ENCODE measurements around the gene RIMS4. TPM values are rescaled to one million over a fixed set of nuclear protein-coding genes. Genes with fewer than 3 reads are reported as not detected.
A peak's percentile ranks its signal among the peaks of the same experiment; 100 is the strongest.
"Not testable (repeated sequence)": the region's sequence is repeated elsewhere in the genome, so short reads cannot be mapped to it uniquely, and the experiment has no call there.

The RIMS4 gene
- total RNA-seq, 1 donor from 2014 or later, result 0.05 TPM

- DNase-seq (ENCODE audit: low read depth), result no peak
Observed at GRCh38 chr20:44795836-44796235, 14.5 kb downstream of the RIMS4 start.

DNA sequence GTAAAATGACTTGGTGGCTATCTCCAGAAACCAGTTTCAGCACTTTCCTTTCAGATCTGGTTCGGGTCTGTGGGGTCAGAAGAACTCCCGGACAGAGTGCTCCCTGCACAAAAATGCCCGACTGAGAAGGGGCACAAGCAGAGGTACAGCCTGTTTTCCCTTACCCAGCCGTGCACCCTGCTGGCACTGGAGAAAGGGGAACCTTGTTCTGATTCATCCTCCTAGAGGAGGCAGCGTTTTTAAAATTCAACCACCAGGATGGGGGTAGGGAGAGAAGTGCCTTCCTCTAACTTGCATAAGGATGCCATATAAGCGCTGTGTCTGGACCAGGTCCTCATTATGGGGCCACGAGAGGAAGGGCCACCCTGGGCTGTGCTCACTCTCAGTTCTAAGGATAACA, 17.6 kb downstream of the RIMS4 start:
- no peak for DNase-seq (ENCODE audit: low read depth)

GRCh38 chr20:44790638-44791393, 19.5 kb downstream of the RIMS4 start:
- no peak for DNase-seq (ENCODE audit: low read depth)

DNA sequence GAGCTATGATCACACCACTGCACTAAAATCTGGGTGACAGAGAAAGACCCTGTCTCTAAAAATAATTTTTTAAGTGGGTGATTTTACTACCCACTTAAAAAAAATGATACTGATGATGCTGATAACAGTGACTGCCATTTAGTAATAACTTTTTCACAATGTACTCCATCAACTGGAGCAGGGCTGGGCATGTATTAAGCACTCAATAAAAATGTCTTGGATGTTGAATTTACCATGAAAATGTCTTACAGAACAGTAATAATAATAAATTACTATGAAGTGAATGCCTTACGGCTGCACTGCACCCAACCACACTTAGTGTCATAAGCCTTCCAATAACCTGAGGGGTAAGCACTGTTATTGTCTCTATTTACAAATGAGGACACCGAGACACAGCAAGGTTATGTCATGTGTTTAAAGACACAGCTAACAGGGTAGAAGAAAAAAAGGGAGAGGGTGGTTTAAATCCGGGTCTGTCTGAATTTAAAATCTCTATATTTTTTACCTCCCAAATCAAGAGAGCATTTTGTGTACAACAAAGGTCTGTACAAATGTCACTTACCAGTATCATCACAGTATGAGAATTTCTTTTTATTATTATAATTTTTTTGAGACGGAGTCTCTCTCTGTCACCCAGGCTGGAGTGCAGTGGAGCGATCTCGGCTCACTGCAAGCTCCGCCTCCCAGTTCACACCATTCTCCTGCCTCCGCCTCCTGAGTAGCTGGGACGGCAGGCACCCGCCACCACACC, 21.5 kb downstream of the RIMS4 start:
- no peak for DNase-seq (ENCODE audit: low read depth)

GRCh38 chr20:44787299-44787698, 23.0 kb downstream of the RIMS4 start:
- no peak for DNase-seq (ENCODE audit: low read depth)

DNA sequence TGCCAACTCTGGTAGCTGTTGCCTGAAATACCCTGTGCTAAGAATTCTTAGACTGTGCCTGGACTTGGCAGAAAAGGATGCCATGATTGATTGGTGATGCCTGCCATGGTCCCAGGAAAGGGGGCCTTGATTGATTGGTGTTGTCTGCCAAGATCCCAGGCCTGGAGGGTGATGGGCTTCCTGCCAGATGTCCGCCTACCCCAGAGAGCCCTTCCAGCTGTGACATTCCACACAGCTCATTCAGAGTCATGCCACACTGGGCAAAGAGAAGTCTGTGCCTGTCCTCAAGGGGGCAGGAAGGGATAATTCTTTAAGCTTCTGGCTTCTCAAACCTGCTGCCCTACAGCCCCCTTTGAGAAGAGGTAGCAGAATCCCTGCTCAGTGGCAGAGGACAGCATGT, 24.6 kb downstream of the RIMS4 start:
- DNase-seq (ENCODE audit: low read depth), result no peak

DNA sequence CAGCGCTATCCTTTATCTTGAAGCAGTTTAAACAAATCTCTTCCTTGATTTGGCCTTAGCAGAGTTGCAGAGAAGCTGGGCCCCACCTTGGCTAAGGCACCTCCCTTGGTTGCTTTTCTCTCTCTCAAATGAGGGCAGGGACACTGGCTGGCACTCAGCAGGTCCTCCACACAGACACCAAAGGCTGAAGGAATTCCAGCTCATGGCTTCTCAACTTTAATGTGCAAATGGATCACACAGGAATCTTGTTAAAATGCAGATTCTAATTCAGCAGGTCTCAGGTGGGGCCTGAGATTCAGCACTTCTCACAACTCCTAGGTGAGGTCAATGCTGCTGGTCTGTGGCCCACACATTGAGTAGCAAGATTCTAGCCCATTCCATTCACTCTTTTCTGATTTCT, 25.7 kb downstream of the RIMS4 start:
- no peak for DNase-seq (ENCODE audit: low read depth)

GRCh38 chr20:44781791-44782190, 28.6 kb downstream of the RIMS4 start:
- DNase-seq (ENCODE audit: low read depth), result no peak

- no peak for DNase-seq (ENCODE audit: low read depth)
Observed at GRCh38 chr20:44781118-44781517, 29.2 kb downstream of the RIMS4 start.

DNA sequence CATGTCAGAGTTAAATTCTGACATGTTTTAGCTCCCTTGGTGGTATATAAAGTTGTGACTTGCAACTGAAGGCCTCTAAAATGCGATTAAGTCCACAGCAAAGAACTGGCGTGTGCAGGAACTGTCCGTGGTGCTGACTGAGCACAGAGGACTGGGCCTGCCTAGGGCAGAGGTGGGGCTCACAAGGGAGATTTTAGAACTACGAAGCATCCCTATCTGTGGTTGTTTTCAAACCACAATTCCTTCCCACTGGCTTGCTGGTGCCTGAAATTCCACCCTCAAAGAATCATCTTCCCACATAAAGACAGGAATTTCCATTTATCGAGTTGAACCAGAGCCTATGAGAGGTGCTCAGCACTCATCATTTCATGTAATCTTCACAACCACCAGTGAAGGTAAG, 30.1 kb downstream of the RIMS4 start:
- peak; percentile 50 for DNase-seq (ENCODE audit: low read depth)

- peak; percentile 17 for DNase-seq (ENCODE audit: low read depth)
Observed at GRCh38 chr20:44776980-44777379, 33.4 kb downstream of the RIMS4 start.

GRCh38 chr20:44773070-44773829, 37.1 kb downstream of the RIMS4 start:
- DNase-seq (ENCODE audit: low read depth), result no peak

GRCh38 chr20:44772636-44773035, 37.7 kb downstream of the RIMS4 start:
- DNase-seq (ENCODE audit: low read depth), result no peak

DNA sequence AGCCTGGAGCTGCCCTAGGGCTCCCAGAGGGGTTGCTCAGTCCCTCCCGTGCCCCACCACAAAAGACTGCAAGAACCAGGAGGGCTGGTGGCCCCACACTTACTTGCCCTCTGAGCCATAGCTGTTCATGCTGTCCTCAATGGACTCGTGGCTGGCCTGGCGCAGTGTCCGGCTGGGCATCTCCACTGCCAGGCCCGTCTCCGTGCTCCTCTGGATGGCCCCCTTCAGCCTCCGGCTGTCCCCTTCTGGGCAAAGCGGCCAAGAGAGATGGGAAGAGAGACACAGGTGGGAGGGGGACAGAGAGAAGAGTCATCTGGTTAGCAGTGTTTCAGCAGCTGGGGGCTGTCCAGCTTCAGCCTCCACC, 39.2 kb downstream of the RIMS4 start:
- DNase-seq (ENCODE audit: low read depth), result no peak

GRCh38 chr20:44770484-44771171, 39.7 kb downstream of the RIMS4 start:
- no peak for DNase-seq (ENCODE audit: low read depth)

DNA sequence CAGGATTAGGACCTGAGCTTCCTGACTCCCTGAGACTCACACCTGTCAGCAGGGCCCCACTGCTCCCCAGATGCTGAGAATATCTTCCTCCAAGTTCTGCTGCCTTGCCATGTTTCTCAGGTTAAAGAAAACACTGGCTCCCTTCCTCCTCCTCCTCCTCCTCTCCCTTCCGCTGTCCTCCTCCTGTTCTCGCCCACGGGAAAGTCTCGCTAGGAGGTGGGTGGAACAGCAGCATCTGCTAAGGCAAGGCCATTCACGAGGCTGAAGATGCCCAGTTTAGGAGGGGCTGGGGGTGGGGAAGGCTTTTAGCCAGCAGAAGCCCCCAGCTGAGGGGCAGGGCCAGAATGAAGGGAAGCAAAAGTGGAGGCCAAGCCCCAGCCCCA, 40.9 kb downstream of the RIMS4 start:
- DNase-seq (ENCODE audit: low read depth), result no peak

DNA sequence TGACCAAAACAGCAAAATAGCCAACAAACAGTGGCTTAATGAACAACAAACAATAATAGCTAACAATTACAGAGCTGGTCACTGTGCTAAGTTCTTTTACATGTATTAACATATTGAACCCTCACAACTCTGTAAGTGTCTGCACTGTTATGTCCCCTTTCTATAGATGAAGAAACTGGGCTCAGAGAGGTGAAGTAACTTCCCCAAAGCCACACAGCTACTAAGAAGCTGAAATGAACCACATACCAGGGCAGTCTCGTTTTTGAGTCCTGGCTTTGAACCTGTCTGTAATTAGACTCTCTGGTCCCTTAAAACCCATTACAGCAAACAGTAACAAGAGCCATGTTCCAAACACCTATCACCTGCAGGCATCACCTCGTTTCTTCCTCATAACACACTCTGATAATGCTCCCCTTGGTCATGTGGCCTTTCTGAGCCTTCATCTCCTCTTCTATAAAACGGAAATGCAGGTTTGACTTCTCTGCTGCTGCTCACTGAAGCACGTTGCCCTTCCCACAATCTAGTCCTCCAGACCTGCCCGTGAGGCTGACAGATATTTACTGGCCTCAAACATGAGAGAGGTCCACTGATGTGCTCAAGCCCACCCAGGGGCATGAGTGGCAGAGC, 41.4 kb downstream of the RIMS4 start:
- no peak for DNase-seq (ENCODE audit: low read depth)

DNA sequence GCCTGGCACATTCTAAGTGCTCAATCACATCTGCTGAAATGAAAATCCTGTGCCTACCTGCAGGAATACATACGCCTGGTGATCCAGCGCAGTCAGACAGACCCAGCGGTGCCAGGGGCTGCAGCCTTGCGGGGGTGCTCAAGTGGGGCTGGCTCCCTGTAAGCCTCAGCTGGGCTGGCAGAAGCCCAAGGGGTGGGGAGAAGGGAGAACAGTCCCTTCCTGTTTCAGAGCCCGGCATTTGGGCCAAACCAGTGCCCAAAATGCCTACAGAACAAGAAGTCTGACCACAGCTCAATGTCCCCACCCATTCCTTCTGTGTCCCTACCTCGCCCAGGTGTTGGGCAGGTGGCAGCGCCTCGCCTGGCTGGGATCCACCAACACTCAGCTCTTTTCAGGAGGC, 42.1 kb downstream of the RIMS4 start:
- no peak for DNase-seq (ENCODE audit: low read depth)

- peak; percentile 49 for DNase-seq (ENCODE audit: low read depth)
Observed at GRCh38 chr20:44765701-44766347, 44.5 kb downstream of the RIMS4 start.

DNA sequence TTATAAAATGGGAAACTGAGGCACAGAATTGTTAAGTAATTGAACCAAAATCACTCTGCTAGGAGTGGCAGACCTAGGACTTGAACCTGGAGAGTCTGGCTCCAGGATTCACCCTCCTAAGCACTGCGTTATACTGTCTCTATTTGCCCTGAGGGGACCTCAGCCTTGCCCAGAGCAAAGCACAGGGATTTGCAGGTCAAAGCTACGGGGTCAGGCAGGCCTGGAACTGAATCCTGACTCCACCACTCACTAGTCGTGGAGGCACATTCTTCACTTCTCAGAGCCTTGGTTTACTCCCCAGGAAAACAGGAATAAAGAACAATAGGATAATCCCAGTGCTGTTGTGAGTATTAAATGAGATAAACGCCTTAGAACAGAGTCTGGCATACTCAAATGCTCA, 45.3 kb downstream of the RIMS4 start:
- DNase-seq (ENCODE audit: low read depth), result no peak

DNA sequence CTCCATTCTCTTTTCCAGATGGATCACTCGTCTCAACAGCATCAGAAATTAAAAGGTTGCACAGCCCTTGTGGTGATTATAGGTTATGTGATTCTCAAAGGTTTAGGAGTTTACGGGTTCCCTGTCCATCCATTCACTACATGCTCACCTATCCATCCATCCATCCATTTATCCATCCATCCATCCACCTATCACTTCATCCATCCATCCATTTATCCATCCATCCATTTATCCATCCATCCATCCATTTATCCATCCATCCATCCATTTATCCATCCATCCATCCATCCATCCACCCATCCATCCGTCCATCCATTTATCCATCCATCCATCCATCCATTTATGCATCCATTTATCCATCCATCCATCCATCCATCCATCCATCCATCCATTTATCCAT, 46.5 kb downstream of the RIMS4 start:
- DNase-seq (ENCODE audit: low read depth), result not testable (repeated sequence)

All from renal cortical epithelial cell (primary cell).